NCI-H2227 (cell line): ENCODE data around the gene STARD8.
"Not testable (repeated sequence)": the region's sequence is repeated elsewhere in the genome, so short reads cannot be mapped to it uniquely, and the experiment has no call there.

Experiments
- DNase-seq: peaks from one replicate; lab custom pipeline; 2025; ENCODE audit not compliant: unreplicated experiment; lab: John Stamatoyannopoulos, UW

The STARD8 gene

DNA sequence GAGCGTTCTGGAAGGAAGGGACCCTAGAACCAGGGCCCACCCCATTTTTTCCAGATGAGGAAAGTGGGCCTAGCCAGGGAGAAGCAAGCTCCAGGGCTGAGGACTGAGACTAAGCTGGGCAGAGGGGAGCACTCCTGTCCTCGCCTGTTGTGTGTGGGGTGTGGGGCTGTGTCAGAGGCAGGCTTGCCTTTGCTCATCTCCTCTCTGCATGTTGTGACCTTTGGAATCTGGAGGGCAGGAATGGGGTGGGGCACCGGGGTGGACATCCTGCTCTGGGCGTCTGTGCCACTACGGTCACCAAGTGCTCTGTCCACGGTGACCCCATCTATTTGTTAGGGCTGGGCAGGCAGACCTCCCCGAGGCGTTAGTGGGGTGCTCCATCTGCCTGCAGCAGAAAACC, 41.5 kb downstream of the STARD8 start:
- DNase-seq: not testable (repeated sequence)

DNA sequence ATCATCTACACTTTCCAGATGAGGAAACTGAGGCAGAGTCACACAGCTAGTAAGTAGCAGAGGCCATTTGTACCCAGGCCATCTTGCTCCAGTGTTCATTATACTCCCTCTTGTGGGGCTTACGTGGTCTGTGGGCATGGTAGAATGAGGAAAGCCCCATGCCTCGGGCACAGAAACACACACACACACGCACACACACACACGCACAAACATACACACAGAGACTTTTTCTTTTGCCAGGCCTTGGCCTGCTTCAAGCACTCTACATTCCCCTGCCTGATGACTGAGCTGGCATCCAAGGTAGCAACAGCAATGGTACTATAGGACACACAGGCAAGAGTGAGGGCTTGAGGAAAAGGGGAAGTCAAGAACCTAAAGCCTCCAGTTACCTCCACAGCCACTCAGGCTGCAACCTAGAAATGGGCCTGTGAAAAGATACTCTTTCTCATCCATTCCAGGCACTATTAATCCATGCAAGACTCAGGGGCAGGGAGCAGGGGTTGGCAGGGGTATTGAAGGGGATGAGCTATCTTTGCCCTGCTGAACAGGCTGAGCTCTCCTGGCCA, 43.6 kb downstream of the STARD8 start:
- DNase-seq: no peak

DNA sequence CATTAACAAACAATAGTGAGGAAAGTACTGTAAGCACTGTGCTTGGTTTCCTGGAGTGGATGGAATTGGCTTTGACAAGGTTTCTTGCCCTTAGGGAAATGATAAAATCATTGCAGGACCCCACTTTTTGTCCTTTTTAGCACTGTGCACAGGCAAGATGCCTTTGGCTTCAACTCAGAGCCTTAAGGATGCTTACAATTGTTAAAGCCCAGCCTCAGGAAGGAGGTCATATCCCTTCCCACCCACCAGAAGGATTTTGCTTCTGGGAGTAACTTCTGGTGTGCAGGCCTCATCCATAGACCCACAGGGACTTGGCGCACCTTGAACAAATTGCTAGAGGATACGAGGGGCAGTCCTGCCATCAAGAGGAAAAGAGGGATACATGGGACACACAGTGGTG, 44.5 kb downstream of the STARD8 start:
- DNase-seq: no peak

DNA sequence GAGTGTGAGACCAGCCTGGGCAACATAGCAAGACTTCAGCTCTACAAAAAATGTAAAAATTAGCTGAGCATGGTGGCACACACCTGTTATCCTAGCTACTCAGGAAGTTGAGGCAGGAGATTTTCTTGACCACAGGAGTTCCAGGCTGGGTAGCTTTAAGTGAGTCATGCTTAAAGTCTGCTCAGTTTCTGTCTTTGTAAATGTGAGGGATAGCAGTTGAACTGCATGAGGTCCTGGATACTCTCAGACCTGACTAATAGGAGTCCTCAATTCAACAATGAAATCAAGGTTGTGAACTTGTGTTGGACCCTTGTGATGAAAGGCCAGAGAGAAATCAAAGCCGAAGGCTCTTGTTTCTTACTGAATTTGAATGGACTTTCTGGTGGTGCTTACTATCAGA, 45.2 kb downstream of the STARD8 start:
- DNase-seq: no peak

DNA sequence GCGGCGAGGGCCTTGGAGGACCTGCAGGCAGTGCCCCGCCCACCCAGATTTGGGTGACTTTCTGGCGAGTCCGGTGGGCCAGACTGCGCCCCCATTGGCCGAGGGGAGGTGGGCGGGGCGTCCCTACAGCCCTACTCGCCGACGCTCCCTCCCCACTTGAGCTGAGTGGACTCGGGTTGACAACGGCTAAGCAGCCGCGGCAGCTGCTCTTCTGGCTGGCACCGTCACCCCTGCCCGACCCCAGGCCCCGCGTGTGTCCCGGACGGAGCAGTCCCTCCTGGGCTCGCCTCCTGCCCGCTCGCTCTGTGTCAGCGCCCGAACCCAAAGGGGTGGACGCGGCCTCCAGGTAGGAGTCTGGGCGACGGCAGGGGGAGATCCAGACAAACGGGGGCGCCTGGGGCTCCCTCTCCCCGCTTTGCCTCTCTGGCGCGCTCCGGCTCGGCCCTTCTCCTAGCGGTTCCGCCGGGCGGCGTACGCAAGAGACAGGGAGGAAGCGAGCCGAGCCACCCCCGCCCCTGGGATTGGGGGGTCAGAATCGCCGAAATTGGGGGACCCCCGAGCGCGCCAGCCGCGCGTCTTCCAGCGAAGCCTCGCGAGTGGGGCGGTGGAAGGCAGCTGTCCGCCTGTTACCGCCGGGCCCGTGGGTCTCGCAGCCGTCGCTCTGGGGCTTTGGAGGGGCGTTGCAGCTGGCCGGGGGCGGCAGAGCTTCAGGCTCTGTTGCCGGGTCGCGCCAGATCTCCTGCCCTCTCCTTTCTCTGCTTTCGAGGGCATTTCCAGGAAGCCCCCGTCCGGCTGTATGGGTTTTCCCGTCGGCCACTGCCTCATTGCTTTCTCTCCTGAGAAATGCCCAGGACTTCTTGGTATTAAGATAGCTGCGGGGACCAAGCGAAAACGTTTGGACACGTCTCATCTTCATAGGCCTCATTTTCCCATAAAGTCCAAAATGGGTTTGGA, 46.3 kb downstream of the STARD8 start:
- peak; percentile 75 for DNase-seq

DNA sequence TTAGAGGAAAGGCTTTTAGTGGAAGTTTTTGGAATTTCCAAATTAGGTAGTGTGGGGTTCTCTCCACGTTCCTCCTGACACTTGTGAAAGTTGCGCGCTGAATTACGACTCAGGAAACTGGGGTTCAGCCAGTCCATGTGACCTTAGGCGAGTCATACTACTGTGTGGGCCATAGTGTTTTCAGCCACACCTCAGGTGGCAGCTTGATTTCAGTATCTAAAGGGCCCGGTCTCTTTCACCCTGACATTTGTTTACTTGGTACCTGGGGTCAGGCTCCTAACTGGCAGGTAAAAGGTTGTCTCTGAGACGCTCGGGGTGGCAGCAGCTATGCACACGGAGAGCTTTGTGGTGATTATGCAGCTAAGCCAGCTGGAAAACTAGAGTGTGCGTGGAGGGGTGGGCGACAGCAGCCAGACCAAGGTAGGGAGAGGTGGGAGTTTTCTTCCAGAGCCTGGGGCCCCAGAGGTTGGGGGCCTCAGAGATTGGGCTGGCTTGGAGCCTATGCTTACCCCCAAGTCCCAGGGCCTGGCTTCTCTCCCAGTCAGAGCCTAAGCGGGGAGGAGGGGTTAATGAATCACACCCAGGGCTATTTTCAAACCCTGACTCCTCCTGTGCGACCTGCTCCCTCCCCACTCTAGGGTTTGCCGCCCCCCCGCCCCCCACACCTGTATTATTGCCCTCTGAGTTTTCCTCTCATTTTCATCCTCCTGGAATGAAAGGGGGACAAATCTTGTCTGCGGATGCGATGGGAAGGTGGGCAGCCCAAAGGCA, 47.2 kb downstream of the STARD8 start:
- no peak for DNase-seq

DNA sequence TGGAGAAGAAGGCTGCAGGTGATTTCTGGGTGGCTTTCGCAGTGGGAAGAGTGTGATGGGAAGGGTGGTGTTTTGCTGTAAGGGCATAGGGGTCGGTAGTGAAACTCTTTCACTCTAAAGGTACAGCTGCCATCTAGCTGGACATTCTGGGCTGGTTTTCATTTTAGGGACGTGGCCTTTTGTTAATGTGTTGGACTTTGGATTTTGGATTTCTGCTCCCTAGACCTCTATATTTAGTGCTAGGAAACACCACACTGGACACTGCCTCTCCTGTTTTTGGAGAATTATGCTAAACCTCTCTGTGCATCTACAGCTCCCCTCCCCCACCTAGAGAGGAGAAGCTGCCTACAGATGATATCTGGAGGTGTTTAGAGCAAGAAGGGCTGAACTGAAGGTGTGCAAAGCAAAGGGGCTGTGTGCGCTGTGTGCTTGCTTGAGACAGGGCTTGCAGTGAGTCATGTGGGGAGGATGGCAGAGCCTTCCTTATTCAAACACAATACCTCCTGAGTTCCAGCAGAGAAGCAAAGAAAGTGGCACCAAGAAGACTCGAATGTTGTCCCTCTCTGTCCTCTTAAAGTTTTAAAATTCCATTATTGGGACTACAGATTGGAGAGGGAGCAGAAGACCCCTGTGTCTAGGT, 47.9 kb downstream of the STARD8 start:
- DNase-seq: no peak

DNA sequence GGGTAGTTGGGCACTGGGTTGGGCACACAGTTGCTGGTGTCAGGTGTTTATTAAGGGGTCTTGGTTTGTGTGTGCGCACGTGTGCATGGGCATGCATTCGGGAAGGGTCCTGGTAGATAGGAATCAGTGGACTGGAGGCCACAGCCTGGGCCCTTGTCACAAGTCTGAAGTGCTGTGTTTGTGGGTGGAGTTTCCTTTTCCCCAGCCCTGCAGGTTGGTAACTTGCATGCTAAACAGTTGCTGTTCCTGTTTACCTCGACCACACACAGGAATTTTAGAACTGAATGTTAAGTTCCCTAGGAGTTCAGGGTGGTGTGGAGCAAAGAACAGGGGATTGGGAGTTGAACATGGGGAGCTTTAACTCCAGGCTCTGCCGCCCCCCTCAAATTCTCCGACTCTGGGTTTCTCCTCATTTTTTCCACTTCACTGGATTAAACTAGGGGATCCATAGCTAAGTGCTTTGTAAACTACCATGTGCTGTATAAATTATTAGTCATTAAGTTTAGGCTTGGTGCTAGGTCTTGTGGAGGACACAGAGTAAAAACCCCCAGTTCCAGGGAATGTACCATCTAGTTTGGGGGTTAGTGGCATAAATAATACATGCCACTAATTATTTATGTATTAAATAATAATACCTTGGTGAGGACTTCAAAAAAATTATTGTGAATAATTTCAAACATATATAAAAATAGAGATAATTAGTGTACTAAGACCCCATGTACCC, 49.0 kb downstream of the STARD8 start:
- DNase-seq: no peak

DNA sequence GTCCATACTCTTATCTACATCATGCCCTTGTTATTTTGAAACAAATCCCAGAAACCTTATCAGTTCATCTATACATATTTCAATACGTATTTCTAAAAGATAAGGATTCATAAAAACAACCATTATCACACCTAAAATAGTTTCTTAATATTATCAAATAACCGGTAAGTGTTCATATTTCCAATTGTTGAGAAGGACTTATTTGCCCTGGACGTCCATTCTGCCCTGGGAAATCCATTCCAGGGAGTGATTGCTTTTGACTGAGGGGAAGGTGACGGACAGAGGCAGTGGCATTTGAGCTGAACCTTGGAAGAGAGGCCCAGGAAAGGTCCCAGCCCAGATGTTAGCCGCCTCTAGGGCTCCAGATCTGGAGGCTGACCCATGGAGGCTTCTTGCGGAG, 49.6 kb downstream of the STARD8 start:
- no peak for DNase-seq

DNA sequence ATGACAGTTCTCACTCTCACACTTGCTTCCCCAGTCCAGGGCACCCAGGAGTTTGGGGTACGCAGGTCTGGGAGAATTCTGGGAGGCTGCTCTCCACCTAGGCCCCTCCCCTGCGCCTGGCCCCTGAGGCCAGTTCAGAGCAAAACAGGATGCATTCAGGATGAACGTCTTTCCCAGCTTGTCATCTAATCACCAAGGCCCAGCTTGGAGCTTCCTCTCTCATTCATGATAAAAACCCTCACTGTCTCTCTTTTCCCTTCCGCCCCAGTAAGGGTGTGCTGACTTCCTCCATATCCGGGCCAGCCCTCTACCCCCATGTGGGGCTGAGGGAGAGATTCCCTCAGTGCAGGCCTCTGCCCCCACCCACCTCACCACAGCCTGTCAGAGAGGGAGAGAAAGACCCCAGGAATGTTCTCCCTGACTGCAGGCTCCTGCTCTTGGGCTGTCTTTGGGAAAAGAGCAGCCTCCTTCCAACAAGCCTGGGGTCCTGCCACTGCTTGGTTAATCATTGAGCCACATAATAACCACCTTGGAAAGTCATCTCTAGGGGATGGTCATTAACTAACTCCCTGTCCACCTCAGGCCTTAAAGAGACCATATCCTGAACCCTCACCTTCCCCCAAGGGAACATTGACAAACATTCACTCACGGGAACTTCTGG, 50.1 kb downstream of the STARD8 start:
- DNase-seq: no peak

DNA sequence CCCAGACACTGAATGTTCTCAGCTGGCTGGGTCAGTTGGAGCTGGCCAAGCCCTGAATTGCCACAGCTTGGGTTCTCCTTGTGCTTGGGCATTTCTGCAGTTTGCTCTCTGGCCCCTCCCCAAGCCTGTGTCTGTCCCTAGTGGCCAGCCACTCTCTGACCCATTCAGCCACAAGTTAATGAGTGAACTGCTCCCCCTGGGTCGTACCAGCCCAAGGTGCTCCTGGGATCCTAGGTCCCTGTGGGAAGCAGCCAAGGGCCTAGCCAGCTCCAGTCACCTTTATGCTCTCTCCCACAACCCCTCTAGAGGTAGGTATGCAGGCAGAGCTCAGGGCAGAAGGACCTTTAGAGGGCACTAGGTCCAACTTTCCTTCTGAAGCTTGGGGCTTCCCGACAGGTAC, 51.5 kb downstream of the STARD8 start:
- DNase-seq: no peak

DNA sequence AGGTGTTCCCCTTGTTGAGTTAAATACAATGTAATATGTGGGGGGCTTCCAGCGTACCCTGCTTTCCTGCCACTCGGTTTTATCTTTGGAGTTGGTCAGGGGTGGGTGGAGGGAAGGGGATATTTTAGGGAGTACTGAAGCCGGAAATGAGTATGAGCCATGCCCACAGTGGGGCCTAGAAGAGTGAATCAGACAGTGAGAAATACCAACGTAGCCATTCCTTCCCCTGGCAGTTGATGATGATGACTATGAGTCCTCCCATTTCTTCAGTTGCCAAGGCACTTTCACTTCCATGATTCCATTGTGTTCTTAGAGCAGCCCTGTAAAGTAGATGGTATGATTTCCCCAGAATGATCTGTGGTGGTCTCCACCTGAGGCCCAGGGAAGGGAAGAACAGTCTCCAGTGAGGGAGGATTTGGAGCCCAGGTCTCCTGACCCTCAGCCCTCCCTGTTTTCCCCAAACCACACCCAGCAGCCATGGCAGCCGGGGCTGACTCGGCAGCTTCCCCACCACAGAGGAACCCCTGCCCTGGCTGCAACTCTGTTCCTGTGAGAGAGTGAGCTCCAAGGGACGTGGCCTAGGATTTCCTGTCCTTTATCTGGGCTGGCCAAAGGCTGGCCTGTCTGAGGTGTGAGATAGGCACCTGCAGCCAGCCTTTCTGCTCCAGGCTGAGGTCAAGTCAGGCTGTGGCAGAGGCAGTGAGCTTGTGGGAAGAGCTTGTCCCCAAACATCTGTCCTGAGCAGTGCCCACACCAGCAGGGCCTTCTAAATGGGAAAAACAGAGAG, 52.7 kb downstream of the STARD8 start:
- no peak for DNase-seq

DNA sequence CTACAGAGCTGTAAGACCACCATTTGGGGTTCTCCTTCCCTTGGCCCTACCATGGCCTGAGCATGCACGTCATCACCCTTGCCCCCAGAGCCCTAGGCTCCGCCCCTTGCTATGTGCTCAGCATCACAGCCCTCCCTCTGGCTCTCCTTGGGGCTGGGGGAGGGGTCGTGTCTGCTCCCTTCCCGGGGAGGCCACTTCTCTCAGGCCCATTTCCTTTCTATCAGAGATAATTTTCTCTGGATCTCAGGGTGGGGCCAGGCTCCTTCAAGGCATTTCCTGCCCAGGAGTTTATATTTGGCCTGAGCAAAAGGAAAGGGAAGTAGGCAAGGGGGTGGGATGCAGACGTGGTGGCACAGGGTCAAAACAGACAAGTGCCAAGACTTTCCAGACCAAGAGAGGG, 55.9 kb downstream of the STARD8 start:
- no peak for DNase-seq

DNA sequence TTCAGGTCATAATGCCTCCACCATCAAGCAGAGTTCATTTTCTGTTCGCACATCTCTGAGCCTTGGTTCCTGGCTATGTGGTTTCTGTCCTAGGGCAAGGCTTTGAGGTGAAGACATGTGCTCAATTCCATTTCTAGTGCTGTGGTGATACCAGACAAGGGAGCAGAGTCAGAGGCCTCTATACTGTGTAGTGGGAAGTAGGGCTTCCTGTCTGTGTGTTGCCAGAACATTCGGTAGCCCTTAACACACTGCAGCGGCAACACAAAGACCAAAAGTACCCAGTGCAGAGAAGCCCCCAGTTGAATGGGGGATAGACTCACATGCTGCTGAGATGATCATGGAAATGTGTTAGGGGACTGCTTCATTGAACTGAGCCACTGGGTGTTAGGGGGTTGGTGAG, 56.4 kb downstream of the STARD8 start:
- DNase-seq: no peak

DNA sequence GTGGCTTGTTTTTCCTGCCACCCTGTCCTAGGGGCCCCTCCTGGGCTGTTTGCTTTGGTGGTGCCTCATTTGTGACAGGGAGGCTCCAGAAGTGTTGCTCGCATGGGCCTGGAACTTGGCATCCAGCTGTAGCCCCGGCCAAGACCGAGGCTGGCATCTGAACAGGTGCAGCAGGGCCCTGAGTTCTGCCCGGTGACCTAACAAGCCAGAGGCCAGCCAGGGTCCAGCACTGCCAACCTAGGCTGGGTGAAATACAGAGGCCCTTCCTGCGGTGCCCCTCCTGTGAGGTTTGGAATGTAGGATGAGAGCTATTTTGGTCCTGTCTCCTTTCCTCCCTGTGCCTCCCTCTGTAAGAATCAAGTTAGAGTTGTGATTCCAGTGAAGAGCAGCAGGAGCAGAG, 58.5 kb downstream of the STARD8 start:
- no peak for DNase-seq

DNA sequence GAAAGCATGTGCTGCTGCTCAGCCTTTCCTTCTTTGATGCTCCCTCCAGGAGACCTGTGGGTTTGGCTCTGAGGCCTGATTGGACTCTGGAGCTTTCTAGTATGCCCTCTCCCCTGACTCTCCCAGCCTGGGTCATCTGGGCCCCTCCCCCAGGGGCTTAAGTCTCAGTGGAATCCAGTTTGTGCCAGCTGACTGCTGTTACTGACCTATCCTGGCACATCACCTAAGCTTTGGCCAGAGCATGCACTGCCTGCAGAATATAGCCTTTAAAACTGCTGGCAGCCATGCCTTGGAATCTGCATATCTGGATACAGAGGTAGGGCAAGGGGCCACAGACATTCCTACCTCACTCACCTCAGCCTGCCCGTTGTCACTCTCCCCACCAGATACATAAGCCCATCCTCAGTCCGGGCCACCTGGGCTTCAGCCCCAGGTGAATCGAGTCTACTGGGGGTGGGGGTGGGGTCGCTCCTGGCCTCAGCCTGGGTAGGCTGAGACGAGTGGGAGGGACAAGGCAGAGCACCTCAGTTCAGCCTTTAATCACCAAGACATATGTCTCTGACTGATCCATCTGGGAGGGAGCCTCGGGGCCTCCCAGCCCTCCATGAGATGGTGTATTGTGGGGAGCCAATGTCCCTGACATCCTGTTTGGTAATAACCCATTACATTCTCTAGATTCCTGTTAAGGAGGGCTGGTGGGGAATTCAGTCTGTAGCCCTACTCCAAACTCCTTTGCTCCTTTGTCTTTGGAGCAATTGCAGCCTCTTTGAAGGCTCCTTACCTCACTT, 61.2 kb downstream of the STARD8 start:
- DNase-seq: no peak

DNA sequence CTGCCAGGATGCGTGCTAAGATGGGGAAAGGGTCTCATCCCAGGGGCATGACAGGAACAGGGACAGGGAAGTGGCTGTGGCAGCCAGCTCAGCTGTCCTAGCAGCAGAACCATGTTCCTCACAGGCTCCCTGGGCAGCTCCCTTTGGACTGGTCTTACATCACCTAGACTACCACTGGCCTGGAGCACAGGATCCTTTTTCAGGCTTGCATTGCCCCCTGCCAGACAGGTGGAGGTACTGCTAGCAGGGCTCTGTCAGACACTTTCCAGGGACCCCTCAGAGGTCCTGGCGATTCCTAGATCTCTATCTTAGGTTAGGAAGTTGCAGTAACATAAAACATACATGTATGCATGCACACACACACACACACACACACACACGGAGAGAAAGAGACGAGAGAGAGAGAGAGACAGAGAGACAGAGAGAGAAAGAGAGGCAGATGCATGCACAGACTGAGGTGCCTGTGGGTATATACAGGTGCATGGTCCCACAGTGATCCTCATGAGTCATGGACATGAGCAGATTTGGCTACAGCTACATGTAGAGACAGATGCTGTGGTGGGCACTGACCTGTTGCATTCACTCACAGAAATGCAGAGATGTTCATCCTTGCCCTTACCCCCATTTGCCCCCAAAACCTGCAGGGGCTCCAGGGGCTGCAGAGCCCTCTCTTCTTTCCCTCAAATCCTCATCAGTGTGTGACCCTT, 63.6 kb downstream of the STARD8 start:
- peak; percentile 62 for DNase-seq

DNA sequence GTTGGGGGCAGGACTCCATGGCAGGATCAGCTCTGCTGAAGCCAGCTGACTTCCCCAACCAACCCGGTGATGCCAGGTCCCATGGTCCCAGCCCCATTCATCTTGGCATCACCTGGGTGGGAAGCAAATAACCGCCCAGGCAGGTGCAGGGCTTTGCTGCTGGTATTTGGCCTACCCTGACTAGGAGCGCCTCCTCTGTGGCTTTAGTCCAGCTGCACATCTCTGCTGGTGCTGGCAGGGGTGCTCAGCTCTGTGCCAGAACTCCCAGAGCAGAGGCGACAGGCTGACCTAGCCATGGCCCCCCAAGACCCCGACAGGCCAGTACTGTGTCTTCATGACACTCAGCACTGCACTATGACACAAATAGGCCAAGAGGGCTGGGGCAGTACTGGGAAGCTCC, 64.4 kb downstream of the STARD8 start:
- DNase-seq: no peak
